K562 (cell line): ENCODE data around the gene ACAP3. TPM values are rescaled to one million over a fixed set of nuclear protein-coding genes. Genes with fewer than 3 reads are reported as not detected.

ENCODE experiments used
- CC2D1A ChIP-seq: fragments of 450-650 bp; IDR thresholded peaks from 2 replicates; pipeline ENCODE4 v1.6.1; 2017; ENCODE audit warnings: mild to moderate bottlenecking
- ELF1 ChIP-seq: fragments of 200-800 bp; sonication (Bioruptor generic); IDR thresholded peaks from 2 replicates; pipeline ENCODE4 v1.6.1; 2016; ENCODE audit warnings: missing genetic modification characterization, missing compliant biosample characterization
- HDAC2 ChIP-seq: fragments of 450-650 bp; IDR thresholded peaks from 2 replicates; pipeline ENCODE4 v1.6.1; 2016; ENCODE audit warnings: mild to moderate bottlenecking
- ID3 ChIP-seq, 2 experiments: fragments of 250-450 bp in 1 of 2; fragments of 450-650 bp in 1 of 2; sonication (Bioruptor Pico) in 1 of 2; IDR thresholded peaks; 2 replicates each; pipeline versions ENCODE4 v1.6.1 to v1.8.0; 2016 to 2021; ENCODE audit warnings: mild to moderate bottlenecking in 2 of 2, moderate library complexity in 2 of 2, missing compliant biosample characterization in 1 of 2, missing genetic modification characterization in 1 of 2
- NR4A1 ChIP-seq, 2 experiments: fragments of 250-450 bp in 1 of 2; fragments of 450-650 bp in 1 of 2; sonication (Bioruptor Pico) in 1 of 2; IDR thresholded peaks; 2 replicates each; pipeline versions ENCODE4 v1.4.0 to v1.6.1; 2016 to 2020; ENCODE audit warnings: mild to moderate bottlenecking in 2 of 2, missing compliant biosample characterization in 1 of 2, missing genetic modification characterization in 1 of 2, moderate library complexity in 1 of 2
- PKNOX1 ChIP-seq: fragments of 450-650 bp; IDR thresholded peaks from 2 replicates; pipeline ENCODE4 v1.6.1; 2016
- STAT6 ChIP-seq: sonication (generic); formaldehyde crosslinking; IDR thresholded peaks from 2 replicates; pipeline ENCODE4 v1.8.1; 2023; ENCODE audit warnings: mild to moderate bottlenecking, missing genetic modification reagents
- TFAP4 ChIP-seq: sonication (generic); formaldehyde crosslinking; IDR thresholded peaks from 2 replicates; pipeline ENCODE4 v1.8.0; 2022; ENCODE audit warnings: missing genetic modification reagents, mild to moderate bottlenecking, moderate library complexity, borderline replicate concordance
- ZBTB2 ChIP-seq: fragments of 450-650 bp; IDR thresholded peaks from 2 replicates; pipeline ENCODE4 v1.6.1; 2016; ENCODE audit warnings: antibody characterized with exemption
- ZNF174 ChIP-seq: fragments of 250-450 bp; sonication (Bioruptor Pico); IDR thresholded peaks from 2 replicates; pipeline ENCODE4 v1.4.0; 2020; ENCODE audit warnings: mild to moderate bottlenecking
- ZNF212 ChIP-seq: fragments of 450-650 bp; formaldehyde crosslinking; IDR thresholded peaks from 2 replicates; pipeline ENCODE4 v1.4.0; 2020; ENCODE audit warnings: mild to moderate bottlenecking
- ZNF282 ChIP-seq: sonication (generic); formaldehyde crosslinking; IDR thresholded peaks from 2 replicates; pipeline ENCODE4 v1.8.1; 2023; ENCODE audit warnings: missing genetic modification reagents
- ZNF436 ChIP-seq: fragments of 250-450, 450-650 bp; sonication (Bioruptor Pico); formaldehyde crosslinking; IDR thresholded peaks from 2 replicates; pipeline ENCODE4 v1.7.0; 2020; ENCODE audit warnings: mild to moderate bottlenecking
- ZNF780A ChIP-seq: fragments of 250-450 bp; sonication (Bioruptor Pico); IDR thresholded peaks from 2 replicates; pipeline ENCODE4 v1.5.0; 2021; ENCODE audit warnings: mild to moderate bottlenecking
- polyA plus RNA-seq, 8 experiments: library from polyadenylated mRNA; depleted of rRNA in 4 of 8; stranded (reverse) in 5 of 8; unstranded in 3 of 8; fragments of >200 nt; fragmentation: Nextera tagmentation in 2 of 8; fragmentation: Illumina TruSeq in 1 of 8; extraction: Ambion mirVana in 2 of 8; extraction: Trizol in 1 of 8; gene quantifications; 2 replicates each; pipeline versions ENCODE4 v1.2.1 to v1.2.3, GENCODE V29; 2011 to 2014; ENCODE audit warnings: inconsistent platforms in 1 of 8, missing spikeins in 1 of 8
- total RNA-seq, 7 experiments: library from RNA; depleted of rRNA in 6 of 7; stranded (reverse); fragments of >200 nt in 6 of 7; fragmentation: Illumina TruSeq in 2 of 7; extraction: Trizol in 2 of 7; gene quantifications; 2 replicates each; pipeline versions ENCODE4 v1.2.1 to v1.2.3, GENCODE V29; 2011 to 2021; ENCODE audit warnings: low replicate concordance in 1 of 7
- TF ChIP-seq, protein P1 (sequence below), 2 experiments: fragments of 450-650 bp; conservative IDR thresholded peaks; 2 replicates each; pipeline ENCODE4 v1.6.1; 2017; ENCODE audit warnings: mild to moderate bottlenecking in 2 of 2, moderate library complexity in 2 of 2
- TF ChIP-seq, protein P2 (sequence below): sonication (generic); formaldehyde crosslinking; IDR thresholded peaks from 2 replicates; pipeline ENCODE4 v1.9.0; 2022; ENCODE audit warnings: mild to moderate bottlenecking, missing genetic modification reagents

ACAP3 gene
- total and polyA plus RNA-seq, 9 of the 15 experiments (the other 6 are each of a cell fraction or from before 2014, with no cell fraction given): 0.01 to 49.0 (median 12.0) TPM

DNA sequence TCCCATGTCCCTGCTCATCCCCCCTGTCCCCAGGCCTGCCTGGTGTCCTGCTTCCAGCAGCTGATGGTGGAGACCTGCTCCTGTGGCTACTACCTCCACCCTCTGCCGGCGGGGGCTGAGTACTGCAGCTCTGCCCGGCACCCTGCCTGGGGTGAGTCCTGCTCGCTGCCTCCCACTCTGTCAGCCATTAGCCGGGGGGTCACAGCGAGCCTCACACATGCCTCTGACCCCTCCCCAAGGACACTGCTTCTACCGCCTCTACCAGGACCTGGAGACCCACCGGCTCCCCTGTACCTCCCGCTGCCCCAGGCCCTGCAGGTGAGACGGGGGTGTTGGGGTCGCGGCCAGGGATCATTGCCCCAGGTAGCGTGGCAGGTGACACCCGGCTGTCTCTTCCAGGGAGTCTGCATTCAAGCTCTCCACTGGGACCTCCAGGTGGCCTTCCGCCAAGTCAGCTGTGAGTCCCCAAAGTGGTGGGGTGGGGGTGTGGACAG lies 17.4 kb downstream of the ACAP3 start (continued):
- TF ChIP-seq, protein P1, sequence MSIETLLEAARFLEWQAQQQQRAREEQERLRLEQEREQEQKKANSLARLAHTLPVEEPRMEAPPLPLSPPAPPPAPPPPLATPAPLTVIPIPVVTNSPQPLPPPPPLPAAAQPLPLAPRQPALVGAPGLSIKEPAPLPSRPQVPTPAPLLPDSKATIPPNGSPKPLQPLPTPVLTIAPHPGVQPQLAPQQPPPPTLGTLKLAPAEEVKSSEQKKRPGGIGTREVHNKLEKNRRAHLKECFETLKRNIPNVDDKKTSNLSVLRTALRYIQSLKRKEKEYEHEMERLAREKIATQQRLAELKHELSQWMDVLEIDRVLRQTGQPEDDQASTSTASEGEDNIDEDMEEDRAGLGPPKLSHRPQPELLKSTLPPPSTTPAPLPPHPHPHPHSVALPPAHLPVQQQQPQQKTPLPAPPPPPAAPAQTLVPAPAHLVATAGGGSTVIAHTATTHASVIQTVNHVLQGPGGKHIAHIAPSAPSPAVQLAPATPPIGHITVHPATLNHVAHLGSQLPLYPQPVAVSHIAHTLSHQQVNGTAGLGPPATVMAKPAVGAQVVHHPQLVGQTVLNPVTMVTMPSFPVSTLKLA (conservative IDR thresholded peaks at IDR 0.05): no peak
- TF ChIP-seq TFAP4 (peak; percentile 92), ZNF436 (CRISPR knock-in tag) (no peak), ZBTB2 (peak; percentile 53; the same call in 1 of the 2 replicates), CC2D1A (no peak), ID3 (CRISPR knock-in tag; IDR thresholded peaks at IDR 0.05) (no peak), ID3 (tag; IDR thresholded peaks at IDR 0.05) (no peak), ZNF212 (CRISPR knock-in tag) (no peak), PKNOX1 (no peak), STAT6 (CRISPR knock-in tag) (0 out of 2 replicates have a peak, but pooled peaks have one; percentile 59), ZNF780A (CRISPR knock-in tag) (no peak), ELF1 (tag) (no peak), NR4A1 (CRISPR knock-in tag; IDR thresholded peaks at IDR 0.05) (no peak), NR4A1 (tag; IDR thresholded peaks at IDR 0.05) (no peak), HDAC2 (no peak), ZNF282 (no peak), ZNF174 (CRISPR knock-in tag) (no peak)
- TF ChIP-seq, protein P2, sequence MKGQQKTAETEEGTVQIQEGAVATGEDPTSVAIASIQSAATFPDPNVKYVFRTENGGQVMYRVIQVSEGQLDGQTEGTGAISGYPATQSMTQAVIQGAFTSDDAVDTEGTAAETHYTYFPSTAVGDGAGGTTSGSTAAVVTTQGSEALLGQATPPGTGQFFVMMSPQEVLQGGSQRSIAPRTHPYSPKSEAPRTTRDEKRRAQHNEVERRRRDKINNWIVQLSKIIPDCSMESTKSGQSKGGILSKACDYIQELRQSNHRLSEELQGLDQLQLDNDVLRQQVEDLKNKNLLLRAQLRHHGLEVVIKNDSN: peak; percentile 43; the same call in 1 of the 2 replicates
